ENCODE data around the gene MRGPRD.
"Not testable (repeated sequence)": the region's sequence is repeated elsewhere in the genome, so short reads cannot be mapped to it uniquely, and the experiment has no call there.

The MRGPRD gene

DNA sequence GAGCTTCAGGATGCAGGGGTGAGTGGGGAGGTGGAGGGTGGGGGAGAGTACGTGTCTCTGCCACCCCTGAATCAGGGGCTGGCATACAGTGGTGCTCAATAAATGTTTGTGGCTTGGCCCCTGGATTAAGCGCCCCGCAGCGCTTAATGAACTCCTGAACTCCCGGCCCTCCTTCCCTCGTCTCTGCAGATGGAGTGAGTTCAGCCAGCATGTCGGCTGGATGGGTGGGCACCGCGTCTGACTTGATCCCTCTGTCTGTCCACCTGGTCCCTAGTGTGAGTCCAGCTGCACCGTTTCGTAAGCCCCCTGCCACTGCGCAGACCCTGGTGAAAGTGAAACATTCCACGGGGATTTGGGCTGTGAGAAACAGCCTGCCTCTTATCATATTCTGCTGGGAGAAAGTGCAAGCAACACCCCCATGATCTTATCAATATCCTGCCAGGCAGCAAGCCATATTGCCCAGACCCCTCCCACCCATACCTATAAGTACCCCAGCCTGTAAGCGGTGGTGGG, 12.0 kb upstream of the MRGPRD start:
- no peak for DNase-seq

DNA sequence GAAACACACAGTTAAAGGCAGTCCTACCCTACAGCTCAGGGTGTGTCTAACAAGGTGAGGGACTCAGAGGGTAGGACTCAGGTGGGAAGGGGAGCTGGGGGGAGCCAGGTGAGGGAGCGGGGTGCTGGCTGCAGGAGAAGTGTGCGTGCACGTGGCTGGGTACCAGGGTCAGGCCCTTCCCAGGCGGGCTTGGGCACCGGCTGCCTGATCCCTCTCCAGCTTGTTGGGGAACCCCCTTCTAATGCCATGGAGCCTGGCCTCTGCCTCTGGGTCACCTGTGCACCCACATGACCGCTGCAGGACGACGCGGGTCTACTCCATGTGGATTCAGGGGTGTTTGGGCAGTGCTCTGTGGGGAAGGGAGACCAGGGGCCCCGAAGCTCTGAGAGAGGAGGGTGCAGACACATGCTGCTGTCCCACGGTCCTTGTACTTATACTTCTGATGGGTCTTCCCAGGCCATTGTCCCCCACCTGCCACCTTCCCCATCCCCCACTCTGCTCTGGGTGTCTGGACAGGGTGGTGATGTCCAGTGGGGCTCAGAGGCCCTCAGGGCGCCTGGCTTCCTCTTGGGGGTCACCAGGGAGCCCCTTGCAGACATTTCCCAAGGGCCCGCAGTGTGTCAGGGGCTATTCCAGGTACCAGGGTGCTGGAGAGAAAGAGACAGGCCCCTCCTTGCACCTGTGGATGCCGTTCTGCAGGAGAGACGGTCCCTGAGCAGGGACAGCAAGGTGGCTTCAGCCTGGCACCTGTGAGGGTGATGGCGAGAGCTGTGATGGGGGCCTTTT, 10.4 kb upstream of the MRGPRD start:
- DNase-seq = no peak

DNA sequence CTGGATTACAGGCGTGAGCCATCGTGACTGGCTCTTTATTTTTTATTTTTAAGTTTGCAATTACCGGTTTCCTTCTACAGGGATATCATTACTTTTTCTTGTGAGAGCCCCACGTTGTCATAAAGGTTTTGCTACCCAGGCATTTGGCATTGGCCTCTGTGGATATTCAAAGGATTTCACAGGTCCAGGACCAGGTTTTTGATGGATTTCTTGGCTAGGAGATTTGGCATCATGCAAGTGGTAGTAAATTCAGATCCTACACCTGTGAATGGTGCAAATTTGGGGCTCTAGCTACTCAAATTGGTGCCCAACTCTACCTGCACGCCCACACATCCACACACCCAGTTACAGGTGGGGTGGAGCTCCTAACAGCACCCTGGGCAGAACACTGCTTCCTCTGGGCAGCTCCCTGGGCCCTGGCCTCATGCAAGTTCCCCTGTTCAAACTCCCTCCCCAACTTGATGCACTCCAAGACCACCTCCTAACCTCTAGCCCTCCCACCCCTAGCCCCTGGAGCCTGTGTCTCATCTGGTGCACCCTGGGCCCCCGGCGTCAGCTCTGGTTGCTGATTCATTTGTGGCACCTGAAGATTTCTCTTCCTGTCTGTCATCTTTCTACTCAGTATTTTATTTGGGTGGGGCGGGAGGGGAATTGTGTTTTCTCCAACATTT, 9.3 kb upstream of the MRGPRD start:
- DNase-seq = no peak

GRCh38 chr11:68988491-68988890, 7.7 kb upstream of the MRGPRD start:
- DNase-seq = no peak

GRCh38 chr11:68987211-68987610, 6.4 kb upstream of the MRGPRD start:
- no peak for DNase-seq

GRCh38 chr11:68983801-68984200, 3.0 kb upstream of the MRGPRD start:
- DNase-seq = no peak

- DNase-seq = no peak
These were observed 1.3 kb upstream of the MRGPRD start for GRCh38 chr11:68982134-68982533.

- DNase-seq = no peak
These were observed 633 bp downstream of the MRGPRD start for GRCh38 chr11:68979931-68980775.

GRCh38 chr11:68978931-68979594, 1.7 kb downstream of the MRGPRD start:
- DNase-seq = no peak

GRCh38 chr11:68978626-68978930, 2.2 kb downstream of the MRGPRD start:
- no peak for DNase-seq

DNA sequence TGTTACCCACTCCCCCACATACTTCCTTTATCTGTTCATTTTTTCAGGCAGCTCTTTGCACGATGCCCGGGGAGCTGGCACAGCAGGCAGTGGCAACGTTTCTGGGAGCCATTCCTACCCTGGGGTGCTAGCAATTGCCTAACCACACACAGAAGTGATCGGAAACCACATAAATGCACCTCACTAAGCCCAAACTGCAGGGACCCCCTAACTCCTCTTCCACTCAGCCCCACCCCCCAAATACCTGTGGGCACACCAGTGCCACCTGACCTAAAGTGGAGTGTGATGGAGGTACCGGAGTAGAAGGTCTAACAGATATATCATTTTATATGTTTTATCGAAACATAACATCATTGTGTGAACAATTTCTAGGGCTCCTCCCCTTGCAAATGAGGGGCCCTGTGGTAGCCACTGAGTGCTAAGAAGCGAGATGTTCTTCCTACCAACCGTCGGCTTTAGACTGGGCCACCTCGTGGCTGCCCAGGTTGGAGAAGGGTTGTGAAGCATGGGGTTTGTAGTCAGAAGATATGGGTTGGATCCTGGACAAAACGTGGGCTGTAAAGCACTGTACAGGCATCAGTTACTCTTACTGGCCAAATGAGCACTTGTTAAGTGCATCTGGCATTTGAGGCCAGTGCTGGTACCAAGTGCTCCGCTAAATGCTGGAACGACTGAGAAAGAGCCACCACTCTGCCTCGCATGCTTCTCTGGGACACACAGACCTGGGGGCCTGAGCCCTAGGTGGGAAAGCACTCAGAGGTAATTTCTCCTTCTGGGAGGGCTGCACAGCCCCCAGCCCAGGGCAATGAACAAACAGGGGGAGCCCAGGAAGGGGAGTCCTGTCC, 2.8 kb downstream of the MRGPRD start:
- DNase-seq = no peak

- no peak for DNase-seq
These were observed 4.2 kb downstream of the MRGPRD start for GRCh38 chr11:68976563-68976962.

- DNase-seq = no peak
These were observed 4.7 kb downstream of the MRGPRD start for GRCh38 chr11:68976095-68976494.

DNA sequence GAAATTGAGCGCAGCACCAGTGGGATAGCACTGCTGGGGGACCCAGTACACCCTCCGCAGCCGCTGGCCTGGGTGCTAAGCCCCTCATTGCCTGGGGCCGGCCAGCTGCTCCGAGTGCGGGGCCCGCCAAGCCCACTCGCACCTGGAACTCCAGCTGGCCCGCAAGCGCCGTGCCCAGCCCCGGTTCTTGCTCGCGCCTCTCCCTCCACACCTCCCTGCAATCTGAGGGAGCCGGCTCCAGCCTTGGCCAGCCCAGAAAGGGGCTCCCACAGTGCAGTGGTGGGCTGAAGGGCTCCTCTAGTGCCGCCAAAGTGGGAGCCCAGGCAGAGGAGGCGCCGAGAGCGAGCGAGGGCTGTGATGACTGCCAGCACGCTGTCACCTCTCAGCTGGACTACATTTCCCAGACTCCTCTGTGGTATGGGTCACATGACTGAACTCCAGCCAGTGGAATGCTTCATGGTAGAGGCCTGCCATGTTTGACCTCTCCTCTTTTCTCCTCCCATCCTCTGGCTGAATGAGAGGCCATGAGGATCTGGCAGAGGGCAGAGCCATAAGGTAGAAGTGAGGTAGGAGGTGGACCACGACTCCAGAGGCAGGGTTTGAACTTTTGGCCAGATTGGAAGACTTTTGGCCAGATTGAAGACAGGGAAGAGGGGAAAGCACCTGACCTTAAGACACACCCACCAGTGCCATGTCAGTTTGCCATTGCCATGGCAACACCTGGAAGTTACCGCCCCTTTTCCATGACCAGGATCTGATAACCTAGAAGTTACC, 6.2 kb downstream of the MRGPRD start:
- no peak for DNase-seq

GRCh38 chr11:68973706-68974105, 7.1 kb downstream of the MRGPRD start:
- not testable (repeated sequence) for DNase-seq

DNA sequence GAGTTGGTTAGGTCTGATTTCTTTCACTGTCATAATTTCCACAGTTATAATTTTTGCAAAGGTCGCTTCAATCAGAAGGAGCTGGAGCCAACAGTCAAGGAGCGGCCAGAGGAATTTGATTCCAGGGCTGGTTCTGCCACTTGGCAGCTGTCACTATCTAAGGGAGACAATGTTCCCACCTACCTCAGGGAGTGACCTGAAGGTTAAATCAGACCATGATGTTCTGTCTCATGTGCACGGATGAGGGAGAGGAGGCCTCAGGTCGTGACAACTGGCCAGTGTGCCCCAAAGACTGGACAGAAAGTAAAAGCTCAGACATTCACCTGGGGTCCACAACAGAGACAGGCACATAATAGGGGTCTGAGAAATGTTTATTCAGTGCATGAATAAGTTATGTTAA, 7.6 kb downstream of the MRGPRD start:
- no peak for DNase-seq

DNA sequence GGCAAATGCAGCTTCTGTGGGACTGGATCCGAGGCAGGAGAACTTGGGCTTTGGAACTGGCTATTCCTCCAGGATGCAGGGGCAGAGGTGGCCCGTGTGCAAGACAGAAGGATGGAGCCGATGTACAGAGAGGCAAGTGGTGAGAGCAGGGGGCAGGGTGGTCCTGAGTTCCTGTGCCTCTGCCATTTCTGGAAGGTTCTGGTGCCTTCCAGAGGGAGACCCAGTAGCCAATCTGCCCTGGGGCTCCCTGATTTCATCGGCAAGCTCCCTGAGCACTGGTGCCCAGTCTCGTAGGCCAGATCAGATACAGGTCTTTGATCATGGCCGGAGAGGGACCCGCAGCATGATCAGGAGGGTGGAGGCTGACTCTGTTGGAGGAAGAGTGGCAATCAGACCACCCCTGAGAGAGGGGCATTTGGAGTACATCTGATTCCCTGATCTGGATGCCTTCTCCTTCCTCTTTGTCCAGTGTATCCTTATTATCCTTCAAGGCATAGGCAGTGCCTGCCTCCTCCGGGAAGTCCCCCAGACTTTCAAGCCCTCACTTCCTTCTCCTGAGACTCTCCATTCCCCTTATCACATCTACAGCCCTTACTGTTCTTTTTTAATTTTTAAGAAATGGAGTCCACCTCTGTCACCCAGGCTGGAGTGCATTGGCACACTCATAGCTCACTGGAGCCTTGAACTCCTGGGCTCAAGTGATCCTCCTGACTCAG, 9.7 kb downstream of the MRGPRD start:
- DNase-seq = no peak

DNA sequence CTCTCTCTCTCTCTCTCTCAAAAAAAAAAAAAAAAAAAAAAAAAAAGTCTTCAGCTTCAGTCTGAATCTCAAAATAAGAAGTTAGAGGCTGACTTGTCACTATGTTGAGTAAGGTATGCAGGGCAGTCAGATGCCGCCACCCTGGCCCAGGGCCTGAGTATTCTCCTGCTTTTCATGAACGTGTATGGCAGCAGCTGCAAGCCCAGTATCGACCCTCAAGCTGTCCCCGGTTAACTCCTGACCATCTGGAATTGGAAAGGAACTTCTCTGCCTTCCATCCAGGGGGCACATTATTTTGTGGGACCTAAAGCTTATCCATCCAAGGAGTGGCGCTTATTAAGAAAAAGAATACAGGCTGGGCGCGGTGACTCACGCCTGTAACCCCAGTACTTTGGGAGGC, 11.4 kb downstream of the MRGPRD start:
- DNase-seq = no peak

DNA sequence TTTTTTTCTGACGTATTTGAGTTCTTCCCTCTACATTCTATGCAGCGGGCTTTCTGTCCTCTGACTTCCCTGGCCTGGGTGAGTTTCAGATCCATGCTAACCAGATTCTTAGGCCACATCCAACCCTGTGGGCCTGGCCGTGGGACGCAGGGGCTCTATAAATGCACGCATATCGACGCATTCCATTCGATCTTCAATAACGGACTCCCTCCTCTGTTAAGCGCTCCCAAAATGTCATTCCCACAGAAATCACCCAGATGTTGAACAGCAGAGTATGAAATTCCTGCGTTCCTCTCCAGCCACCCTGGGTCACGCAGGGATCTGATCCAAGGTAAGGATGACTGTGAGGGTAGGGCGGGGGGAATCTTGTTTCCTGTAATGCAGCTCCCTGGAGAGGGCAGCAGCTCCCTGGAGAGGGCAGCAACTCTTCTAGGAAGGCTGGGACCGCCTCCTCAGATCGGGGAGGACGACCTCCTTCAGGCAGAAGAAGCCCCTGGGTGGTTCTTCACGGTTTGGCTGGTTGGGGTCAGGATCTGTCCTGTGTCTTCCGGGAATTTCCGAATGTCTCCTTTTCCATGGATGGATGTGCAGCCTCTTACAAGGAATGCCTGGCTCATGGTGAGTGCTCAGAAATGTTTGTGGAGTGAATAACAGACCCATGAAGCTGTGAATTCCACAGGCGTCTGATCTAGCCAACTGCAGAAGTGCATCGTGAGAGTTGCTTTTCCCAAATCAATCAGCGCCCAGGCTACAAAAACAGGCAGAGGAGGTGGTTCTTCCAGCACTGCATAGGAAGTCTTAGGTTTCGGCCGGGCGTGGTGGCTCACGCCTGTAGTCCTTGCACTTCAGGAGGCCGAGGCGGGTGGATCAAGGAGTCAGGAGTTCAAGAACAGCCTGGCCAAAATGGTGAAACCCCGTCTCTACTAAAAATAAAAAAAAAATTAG, 12.2 kb downstream of the MRGPRD start:
- DNase-seq = no peak

All from midbrain (tissue), 1 donor.